HL-60/S4 treated with phorbol 12-myristate 13-acetate at 8.2 ng/mL for 4 days and 3 days (cell line): Measurements from ENCODE around the gene AKAP13.

ENCODE experiments used
- in situ Hi-C: fragments of 300-500 bp; cut with MboI; formaldehyde crosslinking; loops from 2 replicates; pipeline ENCODE4 v1.15.0; 2022; ENCODE audit warnings: low sequenced_read_pairs

The AKAP13 gene

DNA sequence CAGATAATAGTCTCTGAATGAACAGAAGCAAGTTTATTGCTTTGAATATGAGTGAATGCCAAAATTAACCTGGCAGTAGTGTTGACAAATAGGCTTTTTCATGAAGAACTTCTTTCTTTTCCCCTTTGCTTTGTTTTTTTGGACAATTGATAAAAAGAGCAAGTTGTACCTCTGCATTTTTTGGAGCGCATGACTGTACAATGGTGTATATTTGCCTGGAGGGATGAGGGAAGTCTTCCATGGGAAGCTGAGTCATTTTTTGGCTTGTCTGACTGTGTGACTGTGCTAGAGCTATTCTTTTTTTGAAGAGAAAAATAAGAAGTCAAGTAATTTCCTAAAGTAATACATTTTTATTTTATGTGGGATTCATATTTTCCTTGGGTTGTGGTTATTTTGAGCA is 227.4 kb downstream of the AKAP13 start:
- in situ Hi-C loops = no loop called here

DNA sequence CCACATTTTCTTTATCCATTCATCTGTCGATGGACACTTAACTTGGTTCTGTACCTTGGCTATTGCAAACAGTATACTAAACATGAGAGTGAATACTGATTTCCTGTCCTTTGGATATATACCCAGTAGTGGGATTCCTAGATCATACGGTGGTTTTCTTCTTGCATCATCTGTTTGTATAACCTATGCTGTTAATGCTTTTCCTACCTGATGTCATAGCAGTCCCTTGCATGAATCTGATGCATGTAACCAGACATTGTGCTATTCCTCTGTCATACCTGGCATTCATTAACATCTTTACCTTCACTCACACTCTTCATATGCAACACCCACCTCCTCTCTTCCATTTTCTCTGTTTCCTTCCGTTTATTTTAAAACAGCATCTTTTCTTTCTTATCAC is 229.1 kb downstream of the AKAP13 start:
- in situ Hi-C loops = no loop called here

DNA sequence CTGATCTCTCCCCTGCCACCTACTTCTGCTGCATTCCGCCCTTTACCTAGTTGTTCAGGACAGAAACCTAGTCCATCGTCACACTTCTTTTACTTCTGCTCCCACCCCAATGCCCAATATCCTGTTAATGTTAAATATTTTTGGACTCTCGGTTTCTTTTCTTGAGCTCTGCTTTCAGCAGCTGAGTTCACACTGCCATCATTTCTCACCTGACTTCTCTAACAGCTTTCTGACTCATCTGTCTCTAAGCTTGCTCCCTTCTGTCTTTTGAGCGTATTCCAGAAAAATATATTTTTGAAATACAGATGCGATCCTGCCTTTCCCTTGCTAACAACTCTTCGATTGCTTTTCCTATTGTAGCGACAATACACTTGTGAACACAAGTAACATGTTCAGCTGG is 231.0 kb downstream of the AKAP13 start:
- in situ Hi-C loops = no loop called here

DNA sequence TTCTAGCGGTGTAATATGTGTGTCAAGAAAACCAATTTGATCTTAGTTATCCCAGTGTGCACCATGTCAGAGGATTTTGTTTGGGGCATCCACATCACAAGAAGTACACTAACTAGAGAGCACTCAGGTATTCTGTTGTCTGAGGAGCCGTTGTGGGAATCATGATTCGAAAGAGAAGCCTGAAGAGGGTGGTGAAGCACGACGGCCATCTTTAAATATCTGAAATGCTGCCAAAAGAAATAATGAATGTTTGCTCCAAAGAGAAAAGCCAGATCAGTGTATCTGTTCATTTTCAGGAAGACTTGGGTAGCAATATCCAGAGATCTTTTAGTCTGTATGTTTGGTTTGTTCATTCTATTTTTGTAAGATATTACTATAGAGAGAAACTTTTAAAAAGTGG is 233.7 kb downstream of the AKAP13 start:
- in situ Hi-C loops = no loop called here

GRCh38 chr15:85615930-85616329 is 235.5 kb downstream of the AKAP13 start:
- in situ Hi-C loops = no loop called here

GRCh38 chr15:85616549-85617110 is 236.2 kb downstream of the AKAP13 start:
- in situ Hi-C loops = no loop called here

GRCh38 chr15:85618228-85618505 is 237.8 kb downstream of the AKAP13 start:
- in situ Hi-C loops = no loop called here

GRCh38 chr15:85618956-85619491 is 238.6 kb downstream of the AKAP13 start:
- in situ Hi-C loops = no loop called here

DNA sequence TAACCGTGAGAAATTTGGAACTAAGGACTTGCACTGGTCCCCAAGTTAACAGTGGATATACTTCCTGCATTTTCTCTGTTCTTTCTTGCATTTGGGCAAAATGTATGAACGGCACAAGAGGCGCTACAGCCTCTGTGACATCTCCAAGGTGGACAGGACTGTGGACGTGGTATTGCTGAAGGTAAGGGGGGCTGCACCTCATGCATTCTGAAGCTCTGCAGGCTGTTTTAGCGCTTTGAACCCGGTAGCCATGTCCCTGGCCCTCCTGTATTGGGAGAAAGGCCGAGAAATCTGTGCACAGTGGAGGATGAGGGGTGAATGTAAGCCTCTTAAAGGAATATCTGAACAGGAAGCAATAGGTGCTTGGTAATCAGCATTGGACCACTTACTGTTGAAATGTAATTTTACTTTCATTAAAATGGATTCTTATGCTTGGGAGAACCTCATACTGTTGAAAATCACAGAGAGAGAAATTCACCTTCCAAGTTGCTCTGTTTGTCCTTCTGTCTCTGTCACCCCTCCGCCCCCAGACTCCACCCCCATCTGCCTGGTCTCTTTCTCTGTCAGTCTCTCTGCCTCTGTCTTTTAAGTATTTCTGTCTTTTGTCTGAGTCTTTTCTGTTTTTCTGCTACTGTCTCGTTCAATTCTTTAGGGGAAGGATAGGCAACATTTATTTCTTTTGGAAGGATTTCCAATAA is 239.7 kb downstream of the AKAP13 start:
- in situ Hi-C loops = no loop called here

GRCh38 chr15:85620690-85621049 is 240.3 kb downstream of the AKAP13 start:
- in situ Hi-C loops = no loop called here

GRCh38 chr15:85621094-85621493 is 240.7 kb downstream of the AKAP13 start:
- in situ Hi-C loops = no loop called here

DNA sequence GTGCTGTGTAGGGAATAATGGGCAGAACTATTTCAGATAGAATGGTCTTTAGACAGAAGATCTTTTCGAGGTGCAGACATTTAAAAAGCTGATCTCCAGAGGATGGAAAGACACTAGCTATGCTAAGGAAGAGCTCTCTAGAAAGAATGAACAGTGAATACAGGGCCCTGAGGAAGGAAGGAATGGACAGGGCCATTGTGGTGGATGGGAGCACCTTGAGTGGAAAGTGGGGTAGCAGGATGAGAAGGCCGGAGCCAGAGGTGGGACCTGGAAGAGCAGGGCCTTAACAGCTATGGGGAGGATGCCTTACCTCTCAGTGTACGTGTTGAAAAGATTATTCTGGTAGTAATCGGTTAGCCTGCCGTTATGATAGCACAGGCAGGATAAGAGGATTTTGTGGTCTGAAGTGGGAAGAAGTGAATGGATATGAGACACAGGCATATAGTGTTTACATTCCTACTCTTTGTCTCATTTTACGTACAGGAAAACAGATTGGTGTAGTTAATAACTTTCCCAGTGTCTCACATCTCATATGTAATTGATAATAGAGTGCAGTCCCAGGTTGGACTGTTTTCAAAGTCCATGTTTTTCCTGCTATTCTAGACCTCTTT is 241.9 kb downstream of the AKAP13 start:
- in situ Hi-C loops = no loop called here

- in situ Hi-C loops = no loop called here
Measured at GRCh38 chr15:85623315-85624049, 243.1 kb downstream of the AKAP13 start.

GRCh38 chr15:85624291-85624801 is 243.9 kb downstream of the AKAP13 start:
- in situ Hi-C loops = no loop called here

- in situ Hi-C loops = no loop called here
Measured at GRCh38 chr15:85625166-85625830, 244.9 kb downstream of the AKAP13 start.

DNA sequence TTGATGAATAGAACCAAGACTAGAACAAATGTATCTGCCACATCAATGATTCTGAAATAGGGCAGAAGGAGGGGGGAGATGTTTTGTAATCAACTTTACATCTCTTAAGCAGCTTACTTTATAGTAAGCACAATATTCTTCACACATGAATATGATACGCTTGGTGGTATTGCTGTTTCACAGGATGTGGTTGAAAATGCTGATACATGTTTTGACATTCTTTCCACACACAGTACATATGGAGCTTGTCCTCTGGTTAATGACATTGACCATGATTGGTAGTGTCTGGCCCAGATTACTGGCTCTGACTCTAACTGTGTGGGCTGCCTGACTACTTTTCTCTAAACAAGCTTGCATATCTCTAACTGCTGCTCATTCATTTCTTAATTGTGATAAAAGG is 245.5 kb downstream of the AKAP13 start:
- in situ Hi-C loops = no loop called here

DNA sequence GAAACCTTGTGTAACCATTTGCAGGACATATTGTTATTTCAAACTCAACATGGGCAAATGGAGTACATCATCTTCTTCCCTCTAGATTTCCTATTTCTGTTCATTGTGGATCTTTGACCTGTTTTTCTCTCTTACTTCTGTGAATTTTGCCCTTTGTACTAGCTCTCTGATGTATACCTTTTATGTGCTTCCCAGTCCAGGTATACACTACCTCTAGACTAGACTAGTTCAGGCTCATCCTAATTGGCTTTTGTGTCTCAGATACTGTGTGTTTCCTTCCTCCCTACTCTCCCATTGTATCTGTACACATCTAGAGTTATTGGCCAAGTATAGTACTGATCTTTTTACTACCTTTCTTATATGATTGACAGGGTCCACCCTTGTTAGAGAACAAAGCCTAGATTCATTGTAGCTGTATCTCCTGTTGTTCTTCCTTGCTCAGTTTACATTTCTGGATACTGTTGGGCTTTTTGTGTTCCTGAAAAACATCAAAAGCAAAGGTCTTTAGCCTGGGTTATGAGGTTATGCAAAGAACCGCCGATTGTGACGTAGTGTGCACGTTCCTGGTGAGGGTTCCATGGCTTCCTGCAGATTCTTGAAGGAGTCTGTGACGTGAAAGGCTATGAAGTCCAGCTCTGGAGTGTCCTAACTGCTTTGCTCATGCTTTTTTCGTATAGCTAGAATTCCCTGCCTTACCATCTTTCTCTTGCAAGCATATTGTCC is 247.0 kb downstream of the AKAP13 start:
- in situ Hi-C loops = no loop called here

DNA sequence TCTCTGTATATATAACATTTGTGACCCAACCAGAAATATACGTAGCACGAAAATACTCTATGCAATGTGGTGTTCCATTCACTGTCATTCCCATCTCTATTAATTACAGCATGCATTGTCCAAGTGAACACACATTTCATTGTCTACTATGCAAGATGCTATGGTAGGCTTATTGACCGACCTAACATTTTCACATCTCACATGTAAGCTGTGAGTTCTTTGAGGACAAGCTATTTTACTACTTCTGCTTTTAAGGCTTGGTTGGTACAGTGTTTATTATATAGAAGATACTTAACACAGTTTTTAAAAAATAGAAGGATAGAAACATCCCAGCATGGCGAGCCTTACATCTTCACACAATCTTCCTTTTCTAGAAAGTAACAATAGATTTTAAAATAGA is 249.9 kb downstream of the AKAP13 start:
- in situ Hi-C loops = no loop called here

DNA sequence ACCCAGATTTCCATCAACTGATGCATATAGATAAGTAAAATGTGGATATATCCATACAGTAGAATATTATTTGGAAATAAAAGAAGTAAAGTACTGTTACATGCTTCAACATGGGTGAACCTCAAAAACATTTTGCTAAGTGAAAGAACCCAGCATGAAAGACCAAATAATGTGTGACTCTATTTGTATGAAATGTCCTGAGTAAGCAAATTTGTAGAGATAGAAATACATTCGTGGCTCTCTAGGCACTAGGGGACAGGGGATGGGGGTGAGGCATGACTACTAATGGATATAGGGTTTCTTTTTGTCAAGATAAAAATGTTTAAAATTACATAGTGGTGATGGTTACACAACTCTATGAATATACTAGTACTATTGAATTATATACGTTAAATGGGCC is 250.6 kb downstream of the AKAP13 start:
- in situ Hi-C loops = no loop called here

DNA sequence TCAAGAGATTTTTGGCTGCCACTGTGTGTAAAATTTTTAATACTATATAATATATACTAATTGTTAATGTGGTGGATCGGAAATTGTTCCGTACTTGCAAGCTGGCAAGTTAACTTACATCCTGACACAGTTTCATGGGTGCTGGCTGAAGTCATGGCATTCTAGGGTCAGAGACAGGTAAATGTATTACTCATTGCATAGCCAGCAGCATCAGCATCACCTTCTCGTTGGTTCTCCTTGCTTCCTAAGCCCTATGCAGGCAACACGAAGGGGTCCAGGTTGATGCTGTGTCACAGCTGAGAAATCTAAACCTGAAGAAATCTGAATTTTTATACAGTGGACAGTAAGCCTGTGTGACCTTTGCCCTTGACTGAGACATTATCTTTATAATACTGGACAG is 251.6 kb downstream of the AKAP13 start:
- in situ Hi-C loops = no loop called here

DNA sequence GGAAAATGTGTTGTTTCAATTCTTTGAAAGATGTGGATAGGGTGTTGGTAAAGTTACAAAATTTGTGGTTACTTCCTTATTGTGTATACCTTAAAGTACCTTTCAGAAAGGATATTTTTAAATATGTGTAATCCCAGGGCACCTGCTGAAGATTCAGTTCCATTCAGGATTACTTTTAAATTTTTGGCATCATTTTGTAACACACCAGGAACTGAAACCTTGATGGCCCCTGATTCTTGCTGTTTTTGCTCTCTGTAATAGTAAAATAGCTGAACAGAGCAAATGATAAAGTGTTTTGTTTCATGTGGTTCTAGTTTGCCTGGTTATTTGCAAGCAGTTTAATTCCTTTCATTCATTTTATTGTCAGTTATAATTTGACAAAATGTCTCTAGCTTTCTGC is 253.5 kb downstream of the AKAP13 start:
- in situ Hi-C loops = no loop called here
